NCI-H2171 (cell line): Measurements from ENCODE around the gene KCNK2.
A peak's percentile ranks its signal among the peaks of the same experiment; 100 is the strongest.

Experiments used
- DNase-seq: peaks from one replicate; lab custom pipeline; 2025; lab: John Stamatoyannopoulos, UW

The KCNK2 gene

DNA sequence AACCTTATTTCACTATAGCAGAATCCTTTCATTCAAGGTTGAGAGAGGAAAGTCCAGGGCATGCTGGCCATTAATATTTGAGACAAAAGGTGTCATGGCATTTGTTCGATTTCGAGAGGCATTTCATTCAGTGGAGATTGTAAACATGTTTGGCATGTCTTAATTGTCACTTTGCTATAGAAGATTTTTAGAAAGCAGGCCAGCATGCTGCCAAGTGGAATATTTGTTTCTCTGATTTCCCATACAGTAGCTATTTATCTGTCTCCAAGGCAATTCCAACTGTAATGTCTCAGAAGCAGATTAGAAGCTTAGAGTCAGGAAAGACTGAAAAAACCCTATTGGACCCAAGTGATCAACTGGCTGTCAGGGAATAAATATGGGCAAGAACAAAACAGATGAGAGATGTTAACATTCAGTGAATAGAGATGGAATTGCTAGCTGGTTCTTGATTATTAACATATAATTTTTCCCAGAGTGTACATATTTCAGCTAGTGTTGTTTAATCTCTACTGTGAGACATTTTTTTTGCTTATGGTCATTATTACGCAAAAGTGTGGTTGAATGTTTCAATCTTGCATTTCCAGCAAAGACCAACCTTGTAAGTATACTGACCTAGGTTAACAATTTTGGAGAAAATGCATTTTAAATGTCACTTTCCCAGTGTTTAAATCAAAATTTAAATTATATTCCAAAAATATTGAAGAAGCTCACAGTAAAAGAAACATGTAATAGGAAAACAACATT is 174.6 kb downstream of the KCNK2 start:
- no peak for DNase-seq

GRCh38 chr1:215260711-215261110 is 178.2 kb downstream of the KCNK2 start:
- DNase-seq: no peak

- no peak for DNase-seq
These were observed 179.6 kb downstream of the KCNK2 start for GRCh38 chr1:215262106-215262505.

DNA sequence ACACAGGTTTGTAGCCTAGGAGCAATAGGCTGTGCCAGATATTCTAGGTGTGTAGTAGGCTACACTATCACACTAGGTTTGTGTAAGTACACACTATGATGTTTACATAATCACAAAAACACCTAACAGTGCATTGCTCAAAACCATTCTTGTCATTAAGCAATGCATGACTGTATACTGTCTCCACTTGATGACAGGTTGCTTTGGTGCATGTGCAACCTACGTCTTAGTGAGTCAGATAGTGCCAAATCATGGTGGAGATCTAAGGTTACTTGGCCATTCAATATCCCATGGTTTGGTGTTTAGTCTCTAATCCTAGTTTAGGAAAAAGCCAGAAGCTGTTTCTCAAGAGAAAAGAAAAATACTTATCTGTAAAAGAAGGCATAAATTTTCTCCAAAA is 181.1 kb downstream of the KCNK2 start:
- no peak for DNase-seq

DNA sequence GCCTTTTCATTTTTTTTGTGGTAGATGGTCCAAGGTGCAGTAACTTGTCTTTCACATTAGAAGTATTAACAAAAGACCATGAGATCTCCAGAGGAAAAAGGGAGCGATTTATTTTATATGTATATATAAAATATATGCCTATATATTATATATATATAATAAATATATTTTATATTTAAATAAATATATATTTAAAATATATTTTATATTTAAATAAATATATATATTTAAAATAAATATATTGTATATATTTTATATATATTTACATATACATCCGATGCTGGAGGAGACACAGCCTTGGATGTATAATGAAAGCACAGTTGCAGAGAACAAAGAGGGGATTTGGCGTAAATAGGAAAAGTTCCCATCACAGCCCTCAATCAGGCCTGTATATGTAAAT is 182.1 kb downstream of the KCNK2 start:
- no peak for DNase-seq

- DNase-seq: no peak
These were observed 185.0 kb downstream of the KCNK2 start for GRCh38 chr1:215267495-215267894.

GRCh38 chr1:215269955-215270354 is 187.4 kb downstream of the KCNK2 start:
- DNase-seq: no peak

- DNase-seq: no peak
These were observed 191.4 kb downstream of the KCNK2 start for GRCh38 chr1:215273838-215274516.

GRCh38 chr1:215276582-215276981 is 194.0 kb downstream of the KCNK2 start:
- DNase-seq: no peak

DNA sequence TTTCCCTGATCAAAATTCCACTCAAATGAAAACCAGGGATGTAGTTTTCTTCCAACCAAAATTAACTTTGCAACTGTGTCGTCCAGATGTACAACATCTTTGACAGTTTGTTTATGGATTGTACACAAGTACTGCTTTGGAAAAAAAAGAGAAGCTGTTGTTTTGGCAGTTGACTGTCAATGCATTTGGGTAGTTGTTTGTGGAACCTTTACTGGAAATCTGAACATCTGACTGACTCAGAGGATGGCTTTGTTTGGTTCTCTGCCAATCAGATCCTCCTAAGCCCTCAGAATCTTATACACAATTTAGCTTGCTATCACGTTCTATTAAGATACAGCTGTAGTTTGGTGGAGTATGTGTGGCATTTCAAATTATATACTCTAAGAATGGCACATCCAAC is 195.0 kb downstream of the KCNK2 start:
- DNase-seq: no peak

GRCh38 chr1:215279682-215280081 is 197.1 kb downstream of the KCNK2 start:
- DNase-seq: no peak

GRCh38 chr1:215282557-215282956 is 200.0 kb downstream of the KCNK2 start:
- no peak for DNase-seq

- DNase-seq: peak; percentile 50
These were observed 202.7 kb downstream of the KCNK2 start for GRCh38 chr1:215285013-215285800.
